ENCODE data around the gene ATXN1. TPM values are rescaled to one million over a fixed set of nuclear protein-coding genes. Genes with fewer than 3 reads are reported as not detected.

The ATXN1 gene
- total and polyA plus RNA-seq, 7 donors: 1.3 to 50.9 (median 21.6) TPM

DNA sequence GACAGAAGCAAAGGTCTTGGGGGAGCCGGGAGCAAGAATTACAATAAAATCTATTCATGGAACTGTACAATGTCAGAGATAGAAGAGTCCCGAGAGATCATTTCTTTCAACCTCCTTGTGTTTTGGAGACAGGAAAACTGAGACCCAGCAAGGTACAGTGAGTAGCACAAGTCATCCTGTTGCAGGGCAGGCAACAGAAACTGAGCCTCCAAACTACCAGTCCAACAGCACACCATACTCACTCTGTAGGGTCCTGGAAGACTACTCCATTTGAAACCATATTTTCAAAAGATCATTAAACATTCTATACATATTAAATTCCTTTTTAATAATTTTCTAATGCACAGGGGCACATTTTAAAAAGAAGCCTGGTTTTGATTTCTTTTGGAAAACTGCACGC, 14.4 kb downstream of the ATXN1 start:
- TF ChIP-seq, protein P1, sequence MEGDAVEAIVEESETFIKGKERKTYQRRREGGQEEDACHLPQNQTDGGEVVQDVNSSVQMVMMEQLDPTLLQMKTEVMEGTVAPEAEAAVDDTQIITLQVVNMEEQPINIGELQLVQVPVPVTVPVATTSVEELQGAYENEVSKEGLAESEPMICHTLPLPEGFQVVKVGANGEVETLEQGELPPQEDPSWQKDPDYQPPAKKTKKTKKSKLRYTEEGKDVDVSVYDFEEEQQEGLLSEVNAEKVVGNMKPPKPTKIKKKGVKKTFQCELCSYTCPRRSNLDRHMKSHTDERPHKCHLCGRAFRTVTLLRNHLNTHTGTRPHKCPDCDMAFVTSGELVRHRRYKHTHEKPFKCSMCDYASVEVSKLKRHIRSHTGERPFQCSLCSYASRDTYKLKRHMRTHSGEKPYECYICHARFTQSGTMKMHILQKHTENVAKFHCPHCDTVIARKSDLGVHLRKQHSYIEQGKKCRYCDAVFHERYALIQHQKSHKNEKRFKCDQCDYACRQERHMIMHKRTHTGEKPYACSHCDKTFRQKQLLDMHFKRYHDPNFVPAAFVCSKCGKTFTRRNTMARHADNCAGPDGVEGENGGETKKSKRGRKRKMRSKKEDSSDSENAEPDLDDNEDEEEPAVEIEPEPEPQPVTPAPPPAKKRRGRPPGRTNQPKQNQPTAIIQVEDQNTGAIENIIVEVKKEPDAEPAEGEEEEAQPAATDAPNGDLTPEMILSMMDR (IDR thresholded peaks at IDR 0.05): no peak
- H3K27ac ChIP-seq: peak overlapping the region; percentile 78
- H3K27me3 ChIP-seq (ENCODE audit: insufficient read depth in 3 of 3, low read length in 2 of 3): no peaks in the 10 kb centered on the region
- no peak overlapping the region for H3K4me3 ChIP-seq
- ATAC-seq (no peak), DNase-seq (no peak)
- peaks cover 0 to 9% of the 10 kb centered on the region in 2 donors for H3K36me3 ChIP-seq (ENCODE audit: insufficient read depth in 1 of 2, low read depth in 1 of 2)
- no peaks in the 10 kb centered on the region for H3K9me3 ChIP-seq
- WGBS, 3 donors: 74 to 90% (median 89%) methylated on average over 3 of the region's 3 CpGs
- H3K4me1 ChIP-seq: peaks cover 67% of the 10 kb centered on the region
- intact Hi-C loops (cut with DNase I): loop anchor here in 1 of 2 donors (5.0 kb wide), 1 partner anchor 60 kb away; no protein-coding TSS in a partner anchor

DNA sequence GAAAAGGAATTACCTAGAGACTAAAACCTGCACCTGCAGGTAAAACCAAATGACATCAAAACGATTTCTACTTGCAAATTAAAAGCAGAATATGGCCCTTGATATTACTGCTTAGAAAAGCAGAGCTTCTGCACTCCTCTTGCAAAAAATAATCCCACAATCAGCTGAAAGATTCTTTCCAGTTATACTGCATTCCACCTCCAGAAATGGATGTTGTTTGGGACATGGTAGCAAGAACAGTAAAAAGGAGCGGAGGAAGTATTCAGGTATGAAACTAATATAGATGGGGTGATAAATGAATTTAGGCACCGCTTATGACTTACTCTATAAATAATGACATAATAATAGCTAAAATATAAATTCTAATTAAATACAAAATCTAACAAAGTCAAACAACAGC, 14.9 kb downstream of the ATXN1 start:
- Histone ChIP-seq H3K27ac (no peak overlapping the region), H3K36me3 (ENCODE audit: insufficient read depth in 1 of 2, low read depth in 1 of 2) (peaks cover 0 to 5% of the 10 kb centered on the region in 2 donors), H3K4me1 (peaks cover 67% of the 10 kb centered on the region), H3K9me3 (no peaks in the 10 kb centered on the region), H3K27me3 (ENCODE audit: insufficient read depth in 3 of 3, low read length in 2 of 3) (no peaks in the 10 kb centered on the region), H3K4me3 (no peak overlapping the region)
- no peak for DNase-seq
- 71 to 89% (median 79%) methylated on average over 3 of the region's 3 CpGs for WGBS, 3 donors
- TF ChIP-seq, protein P1 (IDR thresholded peaks at IDR 0.05): no peak
- intact Hi-C loops (cut with DNase I): loop anchor here in 1 of 2 donors (5.0 kb wide), 1 partner anchor 59 kb away; no protein-coding TSS in a partner anchor
- ATAC-seq: no peak

DNA sequence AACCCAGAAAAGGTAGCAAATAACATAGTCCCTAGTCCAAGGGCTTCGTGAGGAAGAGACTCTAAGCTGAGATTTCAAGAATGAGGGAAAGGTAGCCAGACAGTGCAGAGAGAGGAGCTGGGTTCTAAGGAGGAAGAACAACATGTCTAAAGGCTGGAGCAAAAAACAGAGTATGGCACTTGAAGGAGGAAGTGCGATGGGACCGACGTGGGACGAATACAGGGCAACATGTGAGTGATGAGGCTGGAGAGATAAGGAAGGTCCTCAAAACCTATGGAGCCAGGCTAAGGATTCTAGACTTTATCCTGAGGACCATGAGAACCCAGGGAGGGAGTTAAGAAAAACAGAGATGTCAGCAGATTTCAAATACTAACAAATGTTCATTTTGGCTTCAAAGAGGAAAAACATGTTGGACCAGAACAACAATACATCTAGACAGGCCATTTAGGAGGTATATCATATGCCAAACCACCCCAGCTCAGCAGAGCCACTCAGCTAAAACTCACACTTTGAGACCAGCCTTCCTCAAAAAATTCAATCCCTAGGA, 17.5 kb downstream of the ATXN1 start:
- Histone ChIP-seq H3K27ac (no peak overlapping the region), H3K27me3 (ENCODE audit: insufficient read depth in 3 of 3, low read length in 2 of 3) (no peaks in the 10 kb centered on the region), H3K4me1 (peaks cover 68% of the 10 kb centered on the region), H3K9me3 (no peaks in the 10 kb centered on the region), H3K4me3 (no peak overlapping the region), H3K36me3 (ENCODE audit: insufficient read depth in 1 of 2, low read depth in 1 of 2) (no peaks in the 10 kb centered on the region)
- TF ChIP-seq, protein P1 (IDR thresholded peaks at IDR 0.05): no peak
- ATAC-seq (no peak), DNase-seq (no peak)
- 80 to 91% (median 89%) methylated on average over 5 of the region's 5 CpGs for WGBS, 3 donors
- intact Hi-C loops (cut with DNase I): no loop called here

DNA sequence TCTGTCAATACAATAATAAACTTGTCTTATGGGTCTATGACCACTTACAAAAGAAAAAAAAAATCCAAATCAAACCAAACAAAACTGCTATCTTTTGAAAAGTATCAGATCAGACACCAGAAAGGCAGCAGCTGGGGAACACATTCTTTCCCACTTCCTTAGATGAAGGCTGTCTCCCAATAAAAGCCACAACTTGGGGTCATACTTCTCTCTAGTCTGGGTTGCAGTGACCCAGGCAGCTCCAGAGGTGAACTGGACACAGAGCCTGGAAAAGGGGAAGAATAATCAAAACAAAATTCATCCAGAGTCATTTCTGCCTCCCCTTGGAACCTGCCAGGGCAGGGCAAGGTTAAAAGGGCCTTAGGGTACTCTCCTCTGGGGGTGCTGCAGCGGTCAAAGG, 19.1 kb downstream of the ATXN1 start:
- Histone ChIP-seq H3K27me3 (ENCODE audit: insufficient read depth in 3 of 3, low read length in 2 of 3) (no peaks in the 10 kb centered on the region), H3K4me3 (no peak overlapping the region), H3K4me1 (peaks cover 70% of the 10 kb centered on the region), H3K9me3 (no peaks in the 10 kb centered on the region), H3K27ac (peak overlapping the region; percentile 86), H3K36me3 (ENCODE audit: insufficient read depth in 1 of 2, low read depth in 1 of 2) (no peaks in the 10 kb centered on the region)
- intact Hi-C loops (cut with DNase I): no loop called here
- TF ChIP-seq, protein P1 (IDR thresholded peaks at IDR 0.05): no peak
- no peak for DNase-seq
- ATAC-seq: no peak
- WGBS, 3 donors: 91 to 100% (median 96%) methylated on average over 1 of the region's 1 CpG

Data from psoas muscle (tissue), 8 donors.